ENCODE data around the gene CCBE1. TPM values are rescaled to one million over a fixed set of nuclear protein-coding genes. Genes with fewer than 3 reads are reported as not detected.

Gene CCBE1
- total and polyA plus RNA-seq, 2 of the 4 experiments (the other 2 are of a cell fraction), result 64.8 to 148 TPM

GRCh38 chr18:59701272-59701671, 4.0 kb upstream of the CCBE1 start:
- Histone ChIP-seq H3K27ac (ENCODE audit: insufficient read depth, low read length) (no peak overlapping the region), H3K4me3 (ENCODE audit: insufficient read depth, low read depth, low read length) (no peak overlapping the region), H3K14ac (replicated peaks; ENCODE audit: low read depth, low read length) (no peak overlapping the region), H3K18ac (ENCODE audit: low read depth, low read length) (no peak overlapping the region), H4K20me1 (ENCODE audit: insufficient read depth, low read length) (no peaks in the 10 kb centered on the region), H3K9me3 (ENCODE audit: control insufficient read depth, insufficient read depth, low read length) (no peaks in the 10 kb centered on the region), H2AK5ac (ENCODE audit: low read depth, low read length) (no peak overlapping the region), H3K23ac (ENCODE audit: low read depth, low read length) (peak overlapping the region; percentile 51; the same call in 1 of the 2 replicates), H4K5ac (ENCODE audit: low read depth, low read length) (no peak overlapping the region; the same call in 1 of the 2 replicates), H2BK120ac (ENCODE audit: low read depth, low read length) (peak overlapping the region; percentile 29; the same call in 1 of the 2 replicates), H2BK15ac (ENCODE audit: low read depth, low read length) (no peak overlapping the region), H3K9me1 (ENCODE audit: insufficient read depth, low read length) (peaks cover 4% of the 10 kb centered on the region; the same call in 1 of the 2 replicates), H3K4me2 (ENCODE audit: low read depth, low read length) (no peak overlapping the region), H4K91ac (ENCODE audit: insufficient read depth, low read depth, low read length) (no peak overlapping the region), H4K8ac (ENCODE audit: low read depth in 2 of 2, low read length in 2 of 2) (peak overlapping the region in 1 of 2 experiments; percentile 75; a peak in 1 of 4 replicates), H3K79me1 (ENCODE audit: low read depth in 1 of 2, low read length in 2 of 2) (peaks cover 3 to 12% of the 10 kb centered on the region in 2 experiments; a peak in 2 of 4 replicates), H3K4ac (ENCODE audit: low read depth, low read length) (peak overlapping the region; percentile 8; the same call in 1 of the 2 replicates), H3K36me3 (ENCODE audit: control insufficient read depth, insufficient read depth, low read length) (no peaks in the 10 kb centered on the region), H2BK5ac (ENCODE audit: low read depth, low read length, poor library complexity, severe bottlenecking) (no peak overlapping the region), H2AK9ac (replicated peaks; ENCODE audit: low read depth, low read length, poor library complexity) (no peak overlapping the region), H2BK20ac (ENCODE audit: low read depth, low read length) (no peak overlapping the region), H3K9ac (ENCODE audit: low read depth, low read length) (no peak overlapping the region), H3K4me1 (ENCODE audit: control insufficient read depth, insufficient read depth, low read length) (peaks cover 20% of the 10 kb centered on the region), H2AFZ (replicated peaks; ENCODE audit: low read length, poor library complexity) (no peak overlapping the region), H3K56ac (ENCODE audit: extremely low read depth, insufficient read depth, low read length) (no peak overlapping the region), H3K27me3 (ENCODE audit: control insufficient read depth, insufficient read depth, low read length) (no peaks in the 10 kb centered on the region)
- WGBS, 2 experiments (ENCODE audit: extremely low coverage in 2 of 2, insufficient read length in 1 of 2), result 100% methylated on average over 2 of the region's 3 CpGs; no CpG with 5 or more reads in 1 of the 2 experiments
- BruUV-seq (replicated peaks), result no TSS peak
- TF ChIP-seq MAZ (IDR thresholded peaks at IDR 0.05; ENCODE audit: borderline replicate concordance, low read depth, low read length), result no peak
- TF ChIP-seq FOS (IDR thresholded peaks at IDR 0.05; ENCODE audit: low read depth, low read length), result no peak
- no peak for TF ChIP-seq SMC3 (IDR thresholded peaks at IDR 0.05; ENCODE audit: low read depth, low read length)
- no peak for TF ChIP-seq POLR2A (IDR thresholded peaks at IDR 0.05; ENCODE audit: low read depth, low read length)
- TF ChIP-seq ELK1 (IDR thresholded peaks at IDR 0.05; ENCODE audit: borderline replicate concordance, low read depth, low read length), result no peak
- no peak for TF ChIP-seq CEBPB (IDR thresholded peaks at IDR 0.05; ENCODE audit: low read depth, low read length)
- TF ChIP-seq MAFK (IDR thresholded peaks at IDR 0.05; ENCODE audit: low read depth, low read length), result no peak
- TF ChIP-seq RAD21 (IDR thresholded peaks at IDR 0.05; ENCODE audit: low read length), result no peak
- no peak for TF ChIP-seq RCOR1 (IDR thresholded peaks at IDR 0.05; ENCODE audit: insufficient replicate concordance, low read length)
- TF ChIP-seq BHLHE40 (IDR thresholded peaks at IDR 0.05; ENCODE audit: low read depth, low read length), result no peak
- TF ChIP-seq CHD1 (IDR thresholded peaks at IDR 0.05; ENCODE audit: low read depth, low read length), result no peak
- TF ChIP-seq NFE2L2 (IDR thresholded peaks at IDR 0.05; ENCODE audit: low read depth, low read length), result no peak
- TF ChIP-seq MXI1 (IDR thresholded peaks at IDR 0.05; ENCODE audit: borderline replicate concordance, low read depth, low read length), result no peak
- no peak for TF ChIP-seq CTCF (conservative IDR thresholded peaks at IDR 0.05; ENCODE audit: low read depth, low read length)
- no peak for TF ChIP-seq RFX5 (IDR thresholded peaks at IDR 0.05; ENCODE audit: low read depth, low read length)
- no peak for TF ChIP-seq USF2 (IDR thresholded peaks at IDR 0.05; ENCODE audit: low read depth, low read length)
- ChIA-PET POLR2A (ENCODE audit: unreplicated experiment) (no interaction called here), CTCF (interaction anchor here (1.0 kb wide), 1 partner anchor 122 kb away, joined by 5 read pairs; no protein-coding TSS in a partner anchor)
- no peak for ATAC-seq (ENCODE audit: low read depth)
- intact Hi-C loops (cut with micrococcal nuclease), result no loop called here
- in situ Hi-C loops (cut with MboI; ENCODE audit: low sequenced_read_pairs), result loop anchor here (5.0 kb wide), 1 partner anchor 116 kb away; no protein-coding TSS in a partner anchor
- DNase-seq, result no peak
- dilution Hi-C loops (cut with HindIII; ENCODE audit: low sequenced_read_pairs, unreplicated experiment), result no loop called here

Data from IMR-90 (cell line).